Renal pelvis (tissue), 4 donors: Measurements from ENCODE around the gene GTF2A1L. TPM values are rescaled to one million over a fixed set of nuclear protein-coding genes. Genes with fewer than 3 reads are reported as not detected.
"Not testable (repeated sequence)": the region's sequence is repeated elsewhere in the genome, so short reads cannot be mapped to it uniquely, and the experiment has no call there.

ENCODE experiments used
- DNase-seq: peaks from one replicate; pipeline ENCODE4 v3.0.0-alpha.2; 2013
- polyA plus RNA-seq, 3 donors: library from polyadenylated mRNA; unstranded; fragments of 120-200 nt; gene quantifications; one replicate each; pipeline ENCODE4 v1.2.1, GENCODE V29; 2013; ENCODE audit not compliant: insufficient read length in 3 of 3

GTF2A1L gene
- polyA plus RNA-seq, 3 donors: 0.95 to 1.1 TPM; not detected in 1

- no peak for DNase-seq
Observed at GRCh38 chr2:48607307-48608014, 10.2 kb upstream of the GTF2A1L start.

- no peak for DNase-seq
Observed at GRCh38 chr2:48613211-48613610, 4.4 kb upstream of the GTF2A1L start.

GRCh38 chr2:48614581-48614980 is 3.1 kb upstream of the GTF2A1L start:
- not testable (repeated sequence) for DNase-seq

- DNase-seq: no peak
Observed at GRCh38 chr2:48619526-48619925, 1.9 kb downstream of the GTF2A1L start.

- no peak for DNase-seq
Observed at GRCh38 chr2:48620604-48621003, 2.9 kb downstream of the GTF2A1L start.

- not testable (repeated sequence) for DNase-seq
Observed at GRCh38 chr2:48622691-48623090, 5.0 kb downstream of the GTF2A1L start.

GRCh38 chr2:48624696-48625095 is 7.0 kb downstream of the GTF2A1L start:
- DNase-seq: no peak

- no peak for DNase-seq
Observed at GRCh38 chr2:48626047-48626446, 8.4 kb downstream of the GTF2A1L start.

GRCh38 chr2:48633143-48633542 is 15.5 kb downstream of the GTF2A1L start:
- DNase-seq: no peak

- no peak for DNase-seq
Observed at GRCh38 chr2:48635786-48636185, 18.1 kb downstream of the GTF2A1L start.

- no peak for DNase-seq
Observed at GRCh38 chr2:48638261-48638660, 20.6 kb downstream of the GTF2A1L start.

- DNase-seq: no peak
Observed at GRCh38 chr2:48651158-48651790, 33.6 kb downstream of the GTF2A1L start.

- DNase-seq: no peak
Observed at GRCh38 chr2:48668992-48669391, 51.3 kb downstream of the GTF2A1L start.

GRCh38 chr2:48673581-48673980 is 55.9 kb downstream of the GTF2A1L start:
- DNase-seq: no peak

GRCh38 chr2:48674933-48675332 is 57.3 kb downstream of the GTF2A1L start:
- no peak for DNase-seq

- DNase-seq: no peak
Observed at GRCh38 chr2:48677450-48677849, 59.8 kb downstream of the GTF2A1L start.

- DNase-seq: no peak
Observed at GRCh38 chr2:48685126-48685525, 67.5 kb downstream of the GTF2A1L start.

- DNase-seq: no peak
Observed at GRCh38 chr2:48691935-48692691, 74.5 kb downstream of the GTF2A1L start.

GRCh38 chr2:48693066-48693465 is 75.4 kb downstream of the GTF2A1L start:
- no peak for DNase-seq

- DNase-seq: no peak
Observed at GRCh38 chr2:48693645-48694044, 76.0 kb downstream of the GTF2A1L start.

- no peak for DNase-seq
Observed at GRCh38 chr2:48694149-48694548, 76.5 kb downstream of the GTF2A1L start.

- DNase-seq: no peak
Observed at GRCh38 chr2:48695991-48696390, 78.3 kb downstream of the GTF2A1L start.

GRCh38 chr2:48696881-48697280 is 79.2 kb downstream of the GTF2A1L start:
- no peak for DNase-seq
